Kidney epithelial cell (primary cell): ENCODE data around the gene PEPD. TPM values are rescaled to one million over a fixed set of nuclear protein-coding genes. Genes with fewer than 3 reads are reported as not detected.

Experiments
- DNase-seq: peaks from one replicate; pipeline ENCODE4 v3.0.0-alpha.2; 2010; ENCODE audit warnings: low read depth
- H3K27me3 ChIP-seq: 2 replicates; pipeline ENCODE4 v1.6.0; 2011; ENCODE audit warnings: low read length; ENCODE audit not compliant: control insufficient read depth, insufficient read depth
- H3K36me3 ChIP-seq: 2 replicates; pipeline ENCODE4 v1.5.1; 2011; ENCODE audit warnings: low read length; ENCODE audit not compliant: control insufficient read depth, insufficient read depth
- H3K4me3 ChIP-seq: 2 replicates; pipeline ENCODE4 v1.5.1; 2011; ENCODE audit warnings: low read depth, mild to moderate bottlenecking, control low read depth, low read length
- CTCF ChIP-seq: IDR thresholded peaks from 2 replicates; pipeline ENCODE4 v1.5.1; 2011; ENCODE audit warnings: mild to moderate bottlenecking, moderate library complexity, low read length, control low read depth, inconsistent platforms; ENCODE audit not compliant: insufficient read depth, poor library complexity, severe bottlenecking
- total RNA-seq: library from RNA; depleted of rRNA; stranded (reverse); fragments of >200 nt; gene quantifications from 2 replicates; pipeline ENCODE4 v1.2.3, GENCODE V29; 2015

The PEPD gene
- total RNA-seq, 1 donor from 2014 or later = 88.6 TPM

- Histone ChIP-seq H3K4me3 (no peak overlapping the region), H3K36me3 (no peaks in the 10 kb centered on the region), H3K27me3 (peaks cover 14% of the 10 kb centered on the region)
- TF ChIP-seq CTCF = no peak
- no peak for DNase-seq
These were observed 6.8 kb upstream of the PEPD start for GRCh38 chr19:33528404-33528803.

DNA sequence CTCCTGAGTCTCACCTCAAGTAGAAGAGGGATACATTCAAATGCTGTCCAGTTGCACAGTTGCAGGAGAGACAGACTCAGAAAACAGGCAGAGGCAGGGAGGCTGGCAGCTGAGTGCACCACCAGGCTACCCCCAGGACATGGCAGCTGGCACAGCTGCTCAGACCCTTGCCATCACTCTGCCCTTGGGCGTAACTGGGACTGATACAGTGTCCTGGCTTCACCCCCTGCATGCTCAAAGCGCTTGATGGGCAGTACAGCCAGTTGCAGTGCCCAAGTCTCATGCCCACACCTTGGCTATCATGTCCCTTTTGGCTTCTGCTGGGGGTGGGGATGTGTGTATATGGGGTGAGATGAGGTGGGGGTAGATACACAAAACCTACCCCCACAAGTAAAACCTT is 5.5 kb upstream of the PEPD start:
- no peak for TF ChIP-seq CTCF
- Histone ChIP-seq H3K4me3 (no peak overlapping the region), H3K36me3 (no peaks in the 10 kb centered on the region), H3K27me3 (peaks cover 21% of the 10 kb centered on the region)
- no peak for DNase-seq

GRCh38 chr19:33524024-33524664 is 2.6 kb upstream of the PEPD start:
- Histone ChIP-seq H3K36me3 (no peaks in the 10 kb centered on the region), H3K27me3 (peaks cover 17% of the 10 kb centered on the region), H3K4me3 (no peak overlapping the region)
- DNase-seq = no peak
- no peak for TF ChIP-seq CTCF

DNA sequence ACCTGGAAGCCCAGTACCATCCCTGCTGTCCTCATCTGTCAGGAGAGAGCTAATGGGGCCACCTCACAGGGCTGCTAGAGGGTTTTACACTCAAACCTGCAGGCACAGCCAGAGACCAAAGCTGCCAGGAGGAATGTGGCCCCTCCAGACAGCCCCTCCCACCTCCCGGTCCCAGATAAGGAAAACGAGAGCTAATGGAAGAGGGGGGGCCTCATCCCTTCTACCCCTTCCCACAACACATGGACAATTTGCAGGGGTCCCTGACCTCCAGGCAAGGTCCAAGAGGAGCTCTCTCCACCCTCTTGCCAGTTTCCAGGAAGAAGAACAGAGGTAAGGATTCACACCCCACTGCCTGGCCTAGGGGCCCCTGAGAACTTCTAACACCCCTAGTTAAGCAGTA is 1.6 kb upstream of the PEPD start:
- DNase-seq = no peak
- TF ChIP-seq CTCF = no peak
- no peak overlapping the region for H3K4me3 ChIP-seq
- H3K27me3 ChIP-seq = peaks cover 17% of the 10 kb centered on the region
- H3K36me3 ChIP-seq = no peaks in the 10 kb centered on the region

DNA sequence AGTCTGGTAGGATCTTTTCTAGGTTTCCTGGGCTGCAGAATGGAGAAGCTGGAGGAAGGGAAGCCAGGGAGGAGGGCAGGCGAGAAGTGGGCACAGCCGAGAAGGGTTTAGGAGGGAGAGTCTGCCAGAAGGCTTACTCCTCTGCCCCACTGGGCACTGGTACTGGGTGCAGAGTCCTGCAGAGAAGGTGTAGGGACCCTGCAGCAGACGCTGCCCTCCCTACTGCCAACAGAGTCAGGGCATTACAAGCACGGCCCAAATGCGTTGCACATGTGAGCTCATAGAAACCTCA is 726 bp upstream of the PEPD start:
- H3K27me3 ChIP-seq = peaks cover 17% of the 10 kb centered on the region
- no peak for TF ChIP-seq CTCF
- DNase-seq = no peak
- no peak overlapping the region for H3K4me3 ChIP-seq
- no peaks in the 10 kb centered on the region for H3K36me3 ChIP-seq

DNA sequence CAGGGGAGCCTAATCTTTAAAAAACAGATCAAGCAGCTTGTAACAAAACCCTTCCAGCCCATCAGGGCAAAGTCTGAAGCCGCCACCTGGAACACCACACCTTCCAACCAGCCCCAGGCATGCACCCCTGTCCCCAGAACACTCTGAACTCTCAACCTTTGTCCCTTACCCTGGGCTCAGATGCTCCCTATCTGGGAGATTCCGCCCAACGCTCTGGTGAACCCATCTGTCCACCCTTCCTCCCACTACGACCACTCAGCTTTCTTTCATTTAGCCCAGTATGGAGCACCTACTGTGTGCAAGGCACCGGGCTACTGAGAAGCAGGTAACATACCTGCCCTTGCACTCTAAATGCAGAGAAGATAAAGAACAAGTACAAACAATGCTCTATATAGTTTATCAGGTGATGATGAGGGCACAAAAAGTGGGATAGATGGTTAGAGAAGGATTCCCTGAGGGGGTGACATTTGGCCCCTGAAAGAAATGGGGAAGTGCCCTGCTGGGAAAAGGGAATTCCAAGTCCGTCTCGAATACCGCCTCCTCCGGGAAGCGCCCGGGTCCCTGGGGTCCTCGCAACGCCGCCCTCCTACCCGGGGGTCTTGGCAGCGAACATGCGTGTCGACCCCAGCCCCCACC is 629 bp downstream of the PEPD start:
- H3K4me3 ChIP-seq = peak overlapping the region; percentile 95
- peaks cover 17% of the 10 kb centered on the region for H3K27me3 ChIP-seq
- no peak for TF ChIP-seq CTCF
- no peaks in the 10 kb centered on the region for H3K36me3 ChIP-seq
- DNase-seq = no peak
